ENCODE results near the gene CHORDC1. TPM values are rescaled to one million over a fixed set of nuclear protein-coding genes. Genes with fewer than 3 reads are reported as not detected.

CHORDC1 gene
- total RNA-seq, 2 experiments from 2014 or later, result 75.7 to 82.6 TPM

- TF ChIP-seq, protein P1, sequence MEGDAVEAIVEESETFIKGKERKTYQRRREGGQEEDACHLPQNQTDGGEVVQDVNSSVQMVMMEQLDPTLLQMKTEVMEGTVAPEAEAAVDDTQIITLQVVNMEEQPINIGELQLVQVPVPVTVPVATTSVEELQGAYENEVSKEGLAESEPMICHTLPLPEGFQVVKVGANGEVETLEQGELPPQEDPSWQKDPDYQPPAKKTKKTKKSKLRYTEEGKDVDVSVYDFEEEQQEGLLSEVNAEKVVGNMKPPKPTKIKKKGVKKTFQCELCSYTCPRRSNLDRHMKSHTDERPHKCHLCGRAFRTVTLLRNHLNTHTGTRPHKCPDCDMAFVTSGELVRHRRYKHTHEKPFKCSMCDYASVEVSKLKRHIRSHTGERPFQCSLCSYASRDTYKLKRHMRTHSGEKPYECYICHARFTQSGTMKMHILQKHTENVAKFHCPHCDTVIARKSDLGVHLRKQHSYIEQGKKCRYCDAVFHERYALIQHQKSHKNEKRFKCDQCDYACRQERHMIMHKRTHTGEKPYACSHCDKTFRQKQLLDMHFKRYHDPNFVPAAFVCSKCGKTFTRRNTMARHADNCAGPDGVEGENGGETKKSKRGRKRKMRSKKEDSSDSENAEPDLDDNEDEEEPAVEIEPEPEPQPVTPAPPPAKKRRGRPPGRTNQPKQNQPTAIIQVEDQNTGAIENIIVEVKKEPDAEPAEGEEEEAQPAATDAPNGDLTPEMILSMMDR (IDR thresholded peaks at IDR 0.05), result no peak
- no peak overlapping the region for H3K27ac Mint-ChIP-seq
- no peaks in the 10 kb centered on the region for H3K9me3 Mint-ChIP-seq
- POLR2A ChIA-PET, result interaction anchor here (0.6 kb wide), 1 partner anchor 1526 kb away, joined by 4 read pairs; no protein-coding TSS in a partner anchor
- H3K27me3 Mint-ChIP-seq, result peaks cover 10% of the 10 kb centered on the region
- peaks cover 13% of the 10 kb centered on the region for H3K4me1 Mint-ChIP-seq (ENCODE audit: low read depth)
- CTCF ChIA-PET, result interaction anchor here (1.5 kb wide), 1 partner anchor 34 kb away, joined by 3 read pairs; no protein-coding TSS in a partner anchor
- intact Hi-C loops (cut with micrococcal nuclease), result no loop called here
- H3K4me3 Mint-ChIP-seq, result no peak overlapping the region
- H3K36me3 Mint-ChIP-seq (ENCODE audit: low read depth), result no peaks in the 10 kb centered on the region
- DNase-seq (no peak), ATAC-seq (no peak)
Measured at GRCh38 chr11:90252053-90252452, 29.2 kb upstream of the CHORDC1 start.

- Mint-ChIP-seq H3K9me3 (no peaks in the 10 kb centered on the region), H3K27ac (no peak overlapping the region)
- CTCF ChIA-PET, result interaction anchor here (1.5 kb wide), 1 partner anchor 34 kb away, joined by 3 read pairs; no protein-coding TSS in a partner anchor
Measured at GRCh38 chr11:90251599-90251998, 28.8 kb upstream of the CHORDC1 start.

DNA sequence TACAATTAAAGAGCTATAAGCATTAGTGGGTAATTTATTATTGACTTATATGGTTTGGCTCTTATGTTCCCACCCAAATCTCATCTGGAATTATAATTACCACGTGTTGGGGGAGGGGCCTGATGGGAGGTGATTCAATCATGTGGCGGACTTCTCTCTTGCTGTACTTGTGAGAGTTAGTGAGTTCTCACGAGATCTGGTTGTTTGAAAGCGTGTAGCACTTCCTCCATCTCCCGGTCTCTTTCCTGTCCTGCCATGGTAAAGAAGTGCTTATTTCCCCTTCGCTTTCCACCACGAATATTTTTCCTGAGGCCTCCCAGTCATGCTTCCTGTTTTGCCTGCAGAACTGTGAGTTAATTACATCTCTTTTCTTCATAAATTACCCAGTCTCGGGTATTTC, 28.1 kb upstream of the CHORDC1 start:
- ChIA-PET POLR2A (interaction anchor here (0.8 kb wide), 1 partner anchor 29 kb away, joined by 3 read pairs; the partner anchor contains the start of gene CHORDC1), CTCF (interaction anchor here (0.9 to 1.0 kb wide), 3 partner anchors 46 to 998 kb away, joined by 3 read pairs; no protein-coding TSS in a partner anchor)
- ATAC-seq (peak; percentile 80), DNase-seq (peak; percentile 28)
- Mint-ChIP-seq H3K27ac (peak overlapping the region; percentile 63), H3K4me1 (ENCODE audit: low read depth) (peaks cover 13% of the 10 kb centered on the region), H3K4me3 (peak overlapping the region; percentile 74), H3K36me3 (ENCODE audit: low read depth) (no peaks in the 10 kb centered on the region), H3K9me3 (no peaks in the 10 kb centered on the region), H3K27me3 (peaks cover 6% of the 10 kb centered on the region)
- TF ChIP-seq, protein P1 (IDR thresholded peaks at IDR 0.05), result no peak
- intact Hi-C loops (cut with micrococcal nuclease), result no loop called here

More at GRCh38 chr11:90251599-90251998, 28.8 kb upstream of the CHORDC1 start:
- TF ChIP-seq, protein P1 (IDR thresholded peaks at IDR 0.05), result no peak
- POLR2A ChIA-PET, result interaction anchor here (0.6 kb wide), 1 partner anchor 1526 kb away, joined by 4 read pairs; no protein-coding TSS in a partner anchor
- intact Hi-C loops (cut with micrococcal nuclease), result no loop called here
- no peaks in the 10 kb centered on the region for H3K36me3 Mint-ChIP-seq (ENCODE audit: low read depth)
- no peak for ATAC-seq
- H3K4me1 Mint-ChIP-seq (ENCODE audit: low read depth), result peaks cover 13% of the 10 kb centered on the region
- H3K27me3 Mint-ChIP-seq, result peaks cover 7% of the 10 kb centered on the region
- peak overlapping the region; percentile 40 for H3K4me3 Mint-ChIP-seq
- no peak for DNase-seq

- Mint-ChIP-seq H3K4me3 (no peak overlapping the region), H3K27ac (no peak overlapping the region), H3K36me3 (ENCODE audit: low read depth) (no peaks in the 10 kb centered on the region), H3K27me3 (peaks cover 19% of the 10 kb centered on the region), H3K4me1 (ENCODE audit: low read depth) (peaks cover 6% of the 10 kb centered on the region), H3K9me3 (no peaks in the 10 kb centered on the region)
- no peak for ATAC-seq
- intact Hi-C loops (cut with micrococcal nuclease), result no loop called here
- CTCF ChIA-PET, result no interaction called here
- POLR2A ChIA-PET, result no interaction called here
- TF ChIP-seq, protein P1 (IDR thresholded peaks at IDR 0.05), result no peak
- no peak for DNase-seq
Measured at GRCh38 chr11:90246468-90246867, 23.6 kb upstream of the CHORDC1 start.

- ATAC-seq (no peak), DNase-seq (no peak)
- intact Hi-C loops (cut with micrococcal nuclease), result no loop called here
- Mint-ChIP-seq H3K9me3 (no peaks in the 10 kb centered on the region), H3K4me3 (no peak overlapping the region), H3K36me3 (ENCODE audit: low read depth) (no peaks in the 10 kb centered on the region), H3K4me1 (ENCODE audit: low read depth) (no peaks in the 10 kb centered on the region), H3K27me3 (peaks cover 19% of the 10 kb centered on the region), H3K27ac (no peak overlapping the region)
- TF ChIP-seq, protein P1 (IDR thresholded peaks at IDR 0.05), result no peak
- ChIA-PET CTCF (no interaction called here), POLR2A (no interaction called here)
Measured at GRCh38 chr11:90243534-90243933, 20.7 kb upstream of the CHORDC1 start.
